ENCODE measurements around the gene GPR180.

Gene GPR180

GRCh38 chr13:94601446-94602431, at the start of gene GPR180:
TSS of gene GPR180 (plus strand) at chr13:94601857. CDS start at chr13:94601928, 71 bp downstream.
- DNase-seq: peak; percentile 92

DNA sequence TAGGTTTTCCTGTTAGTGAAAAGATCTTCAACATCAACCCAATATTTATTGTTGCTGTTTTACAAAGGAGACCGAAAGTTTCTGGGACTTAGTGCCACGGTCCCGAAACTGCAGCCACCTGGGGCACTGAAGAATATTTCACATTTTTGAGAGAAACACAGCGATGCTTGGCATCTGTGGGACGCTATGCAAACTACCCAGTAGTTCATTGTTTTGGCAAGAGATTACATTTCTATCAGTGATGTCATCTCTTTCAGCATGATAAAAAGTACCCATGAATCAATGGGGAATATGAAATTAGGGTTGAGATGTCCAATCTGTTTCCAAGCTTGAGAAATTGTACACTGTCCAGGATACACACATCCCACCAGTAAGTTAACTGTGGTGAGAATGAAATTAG, 49.6 kb upstream of the GPR180 start:
- no peak for DNase-seq

- no peak for DNase-seq
These were observed 47.9 kb upstream of the GPR180 start for GRCh38 chr13:94553766-94554165.

DNA sequence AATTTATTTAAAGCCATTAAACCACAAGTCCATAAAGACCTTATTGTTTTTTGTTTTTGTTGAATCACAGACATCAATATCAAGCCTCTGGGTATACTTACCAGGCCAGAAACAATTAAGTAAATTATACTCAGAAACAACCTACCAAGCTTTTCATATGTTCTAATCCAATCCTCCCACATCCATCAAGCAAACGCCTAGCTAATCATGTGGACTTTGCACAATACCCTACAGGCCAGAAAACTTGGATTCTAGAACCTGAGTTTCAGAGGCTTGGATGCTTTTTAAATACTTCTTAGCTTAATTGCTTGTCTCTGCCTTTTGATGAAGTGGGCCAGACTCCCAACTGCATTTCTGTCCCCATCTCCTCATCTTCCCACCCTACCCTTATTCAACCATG, 45.6 kb upstream of the GPR180 start:
- no peak for DNase-seq

DNA sequence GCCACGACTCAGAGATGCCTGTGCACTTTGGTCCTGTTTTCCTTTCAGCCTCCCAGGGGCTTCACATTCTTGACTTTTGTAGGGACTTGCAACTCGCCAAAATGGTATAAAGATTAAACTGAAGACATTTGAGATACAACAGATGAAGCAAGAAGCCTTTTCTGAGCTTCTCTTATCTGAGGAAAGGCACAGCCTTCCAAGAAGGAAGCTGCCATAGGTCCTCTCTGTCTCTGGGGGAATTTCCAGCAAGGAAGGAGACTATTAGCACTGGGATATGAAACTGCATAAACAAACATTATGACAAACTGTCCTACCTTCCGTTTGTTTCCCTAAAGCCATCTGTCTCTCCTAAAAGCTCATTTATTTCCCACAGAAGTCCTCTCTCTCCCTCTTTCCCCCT, 45.0 kb upstream of the GPR180 start:
- DNase-seq: no peak

- DNase-seq: no peak
These were observed 43.9 kb upstream of the GPR180 start for GRCh38 chr13:94557684-94558235.

DNA sequence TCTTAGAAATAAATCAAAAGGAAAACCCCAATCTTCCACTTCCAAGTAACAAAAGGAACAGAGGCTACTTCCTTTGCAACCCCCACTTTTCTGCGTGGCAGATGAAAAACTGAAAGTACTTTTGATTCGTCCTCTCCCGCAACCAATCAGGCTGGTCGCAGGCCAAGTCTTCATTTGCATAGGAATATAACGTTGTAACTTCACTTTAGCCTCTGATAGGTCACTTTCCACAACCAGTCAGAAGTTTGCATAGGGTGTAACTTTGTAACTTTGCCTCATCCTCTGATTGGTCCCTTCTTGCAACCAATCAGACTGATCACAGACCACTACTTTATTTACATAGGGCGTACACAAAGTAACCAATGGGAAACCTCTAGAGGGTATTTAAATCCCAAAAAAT, 42.9 kb upstream of the GPR180 start:
- DNase-seq: no peak

GRCh38 chr13:94559222-94559795, 42.3 kb upstream of the GPR180 start:
- DNase-seq: no peak

GRCh38 chr13:94560116-94560515, 41.5 kb upstream of the GPR180 start:
- DNase-seq: no peak

GRCh38 chr13:94561126-94561525, 40.5 kb upstream of the GPR180 start:
- DNase-seq: no peak

GRCh38 chr13:94567581-94567980, 34.1 kb upstream of the GPR180 start:
- no peak for DNase-seq

DNA sequence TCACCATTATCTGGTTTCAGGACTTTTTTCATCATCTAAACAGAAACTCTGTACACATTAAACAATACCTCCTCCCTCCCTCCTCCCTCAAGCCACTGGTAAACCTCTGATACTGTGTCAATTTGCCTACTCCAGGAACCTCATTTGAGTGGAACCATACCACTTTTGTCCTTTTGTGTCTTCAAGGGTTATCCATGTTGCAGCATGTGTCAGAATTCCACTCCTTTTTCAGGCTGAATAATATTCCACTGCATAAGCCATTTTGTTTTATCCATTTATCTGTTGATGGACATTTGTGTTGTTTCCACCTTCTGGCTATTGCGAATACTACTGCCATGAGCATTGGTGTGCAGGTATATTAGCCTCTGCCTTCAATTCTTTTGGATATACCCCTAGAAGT, 33.2 kb upstream of the GPR180 start:
- DNase-seq: no peak

- no peak for DNase-seq
These were observed 32.0 kb upstream of the GPR180 start for GRCh38 chr13:94569615-94570014.

GRCh38 chr13:94579063-94579462, 22.6 kb upstream of the GPR180 start:
- DNase-seq: no peak

- no peak for DNase-seq
These were observed 17.7 kb upstream of the GPR180 start for GRCh38 chr13:94583926-94584325.

GRCh38 chr13:94585543-94586101, 16.0 kb upstream of the GPR180 start:
- DNase-seq: no peak

- DNase-seq: no peak
These were observed 15.3 kb upstream of the GPR180 start for GRCh38 chr13:94586371-94586770.

GRCh38 chr13:94588541-94588940, 13.1 kb upstream of the GPR180 start:
- no peak for DNase-seq

DNA sequence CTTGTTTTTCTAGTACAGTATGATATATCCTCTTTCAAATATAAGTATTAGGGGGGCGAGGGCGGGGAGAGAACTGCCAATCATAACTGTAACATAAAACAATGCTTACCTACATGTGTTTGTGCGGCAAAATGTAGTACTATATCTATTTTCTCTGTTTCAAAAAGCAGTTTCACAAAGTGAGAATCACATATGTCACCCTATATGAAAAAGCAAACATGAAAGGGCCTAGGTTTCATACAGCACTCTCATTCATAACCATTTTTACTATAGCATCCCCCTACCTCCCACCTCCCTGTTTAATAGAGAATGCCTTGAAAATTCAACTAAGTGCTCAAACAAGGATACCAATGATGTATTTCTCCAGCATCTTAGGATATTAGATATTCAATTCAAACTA, 10.9 kb upstream of the GPR180 start:
- no peak for DNase-seq

DNA sequence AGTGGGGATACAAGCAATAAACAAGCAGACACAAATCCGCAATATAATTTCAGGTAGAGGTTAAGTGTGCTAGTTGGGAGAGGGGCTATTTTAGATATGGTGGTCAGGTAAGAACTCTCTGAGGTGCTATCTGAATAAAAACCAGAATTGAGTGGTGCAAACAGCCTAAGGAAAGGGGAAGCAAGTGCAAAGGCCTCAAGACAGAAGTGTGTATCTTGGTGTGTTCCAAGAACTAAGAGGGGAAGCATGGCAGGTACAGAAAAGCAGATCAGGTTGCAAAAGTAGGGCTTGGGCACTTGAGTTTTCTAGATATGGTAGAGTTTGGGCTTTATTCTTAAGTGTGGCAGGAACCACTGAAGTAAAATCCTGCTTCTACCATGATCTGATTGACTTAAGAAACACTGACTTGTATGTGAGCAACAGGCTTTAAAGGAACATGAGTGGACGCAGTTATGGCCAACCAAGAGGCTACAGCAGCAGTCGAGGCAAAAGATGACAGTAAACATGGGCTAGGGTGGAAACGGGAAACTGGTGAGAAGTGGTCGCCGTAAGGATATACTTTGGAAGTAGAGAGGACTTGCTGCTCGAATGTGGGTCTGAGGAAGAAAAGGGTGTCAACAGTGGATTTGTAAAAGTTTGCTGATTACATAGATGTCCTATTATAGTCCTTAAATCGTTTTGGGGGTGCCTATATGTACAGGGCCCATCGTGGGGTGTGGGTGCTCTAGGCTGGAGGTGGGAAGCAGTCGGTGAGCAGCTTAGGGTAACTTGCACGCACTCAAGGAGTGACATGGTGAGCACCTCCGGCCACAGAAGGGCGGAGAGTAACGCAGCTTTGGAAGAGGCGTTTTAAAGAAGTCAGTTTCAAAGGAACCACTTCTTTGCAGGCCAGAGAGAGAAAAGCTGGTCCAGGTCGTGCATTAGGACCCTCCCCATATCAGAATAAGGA, 6.4 kb upstream of the GPR180 start:
- DNase-seq: no peak

- peak; percentile 64 for DNase-seq
These were observed 5.6 kb upstream of the GPR180 start, which contains the start of gene TGDS for GRCh38 chr13:94595950-94596574. TSS of gene TGDS (minus strand) at chr13:94596152. CDS start at chr13:94596136, 16 bp downstream.

- DNase-seq: no peak
These were observed 5.1 kb upstream of the GPR180 start for GRCh38 chr13:94596575-94596971.
